ENCODE measurements around the gene PPP1R2. TPM values are rescaled to one million over a fixed set of nuclear protein-coding genes. Genes with fewer than 3 reads are reported as not detected.

The PPP1R2 gene
- total RNA-seq, 2 experiments from 2014 or later: 85.3 to 93.6 TPM

GRCh38 chr3:195543500-195544229 lies 540 bp upstream of the PPP1R2 start:
- ATAC-seq (ENCODE audit: low read depth) (peak; percentile 2), DNase-seq (peak; percentile 59)
- H3K27me3 Mint-ChIP-seq: no peaks in the 10 kb centered on the region
- POLR2A ChIA-PET: interaction anchor here (0.6 to 3.1 kb wide), 13 partner anchors 8 to 871 kb away, joined by 3 to 20 read pairs (median 4); partner anchors contain the start of genes ACAP2, LSG1, TNK2 and XXYLT1
- H3K27ac Mint-ChIP-seq: peak overlapping the region; percentile 84
- H3K4me3 Mint-ChIP-seq: peak overlapping the region; percentile 84
- peaks cover 61% of the 10 kb centered on the region for H3K4me1 Mint-ChIP-seq
- H3K36me3 Mint-ChIP-seq: peaks cover 5% of the 10 kb centered on the region
- no peaks in the 10 kb centered on the region for H3K9me3 Mint-ChIP-seq

DNA sequence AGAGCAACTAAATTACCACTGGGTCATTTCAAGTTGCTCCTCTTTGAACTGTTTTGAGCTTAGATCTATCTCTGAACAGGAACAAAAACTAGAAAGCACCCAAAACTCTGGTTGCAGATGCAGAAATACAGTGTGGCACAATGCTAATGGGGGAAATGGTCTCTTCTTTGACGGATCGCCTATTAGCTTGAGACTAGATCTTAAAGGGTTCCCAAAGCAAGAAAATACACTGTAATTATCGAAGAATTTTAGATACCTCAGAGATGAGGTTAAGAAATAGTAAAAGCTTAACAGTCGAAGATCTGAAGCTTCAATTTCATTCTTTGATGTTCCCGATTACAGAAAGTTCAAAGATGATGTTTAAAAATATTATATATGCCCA lies 818 bp downstream of the PPP1R2 start:
- DNase-seq (no peak), ATAC-seq (ENCODE audit: low read depth) (no peak)
- Mint-ChIP-seq H3K27me3 (no peaks in the 10 kb centered on the region), H3K9me3 (no peaks in the 10 kb centered on the region), H3K36me3 (peaks cover 5% of the 10 kb centered on the region), H3K27ac (peak overlapping the region; percentile 90), H3K4me1 (peaks cover 59% of the 10 kb centered on the region), H3K4me3 (peak overlapping the region; percentile 84)
- POLR2A ChIA-PET: interaction anchor here (0.7 to 3.1 kb wide), 11 partner anchors 9 to 367 kb away, joined by 3 to 21 read pairs (median 4); partner anchors contain the start of genes ACAP2, TNK2 and XXYLT1

DNA sequence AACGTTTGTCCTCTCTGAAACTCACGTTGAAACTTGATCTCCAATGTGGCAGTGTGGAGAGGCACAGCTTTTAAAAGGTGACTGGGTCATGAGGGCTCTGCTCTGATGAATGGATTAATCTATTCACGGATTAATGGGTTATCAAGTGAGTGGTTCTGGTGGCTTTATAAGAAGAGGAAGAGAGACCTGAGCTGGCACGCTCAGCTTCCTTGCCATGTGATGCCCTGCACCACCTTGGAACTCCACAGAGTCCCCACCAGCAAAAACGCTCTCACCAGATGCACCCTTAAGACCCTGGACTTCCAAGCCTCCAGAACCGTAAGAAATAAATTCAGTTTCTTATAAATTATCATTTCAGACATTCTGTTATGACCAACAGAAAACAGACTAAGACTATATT lies 2.6 kb downstream of the PPP1R2 start:
- Mint-ChIP-seq H3K9me3 (no peaks in the 10 kb centered on the region), H3K4me1 (peaks cover 53% of the 10 kb centered on the region), H3K27me3 (no peaks in the 10 kb centered on the region), H3K36me3 (peaks cover 8% of the 10 kb centered on the region), H3K4me3 (peak overlapping the region; percentile 84), H3K27ac (peak overlapping the region; percentile 80)
- POLR2A ChIA-PET: interaction anchor here (0.6 to 3.1 kb wide), 3 partner anchors 11 to 269 kb away, joined by 3 to 21 read pairs (median 20); partner anchors contain the start of gene XXYLT1
- no peak for DNase-seq
- no peak for ATAC-seq (ENCODE audit: low read depth)

DNA sequence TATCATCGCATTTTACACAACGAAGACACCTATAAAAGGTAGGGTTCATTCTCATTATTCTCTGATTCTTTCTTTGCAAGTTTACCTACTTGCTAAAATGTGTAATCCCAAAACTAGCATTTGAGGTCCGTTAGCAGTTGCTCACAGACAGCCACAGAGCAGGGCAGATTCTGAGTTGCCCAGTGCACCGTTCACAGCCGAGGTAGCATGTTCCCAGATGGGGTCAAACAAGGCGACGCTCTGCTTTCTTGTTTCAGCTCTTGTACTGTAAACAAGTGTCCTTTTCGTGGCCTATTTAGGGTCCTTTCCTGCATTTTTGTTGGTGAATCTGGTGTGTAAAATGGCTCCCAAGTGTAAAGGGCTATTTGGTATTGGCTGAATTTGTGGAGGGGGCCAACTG lies 3.1 kb downstream of the PPP1R2 start:
- Mint-ChIP-seq H3K27me3 (no peaks in the 10 kb centered on the region), H3K9me3 (no peaks in the 10 kb centered on the region), H3K4me1 (peaks cover 54% of the 10 kb centered on the region), H3K36me3 (peaks cover 13% of the 10 kb centered on the region), H3K27ac (peak overlapping the region; percentile 80), H3K4me3 (peak overlapping the region; percentile 84)
- no peak for ATAC-seq (ENCODE audit: low read depth)
- DNase-seq: no peak
- POLR2A ChIA-PET: interaction anchor here (1.9 to 2.8 kb wide), 2 partner anchors 10 to 11 kb away, joined by 4 to 21 read pairs; no protein-coding TSS in a partner anchor

DNA sequence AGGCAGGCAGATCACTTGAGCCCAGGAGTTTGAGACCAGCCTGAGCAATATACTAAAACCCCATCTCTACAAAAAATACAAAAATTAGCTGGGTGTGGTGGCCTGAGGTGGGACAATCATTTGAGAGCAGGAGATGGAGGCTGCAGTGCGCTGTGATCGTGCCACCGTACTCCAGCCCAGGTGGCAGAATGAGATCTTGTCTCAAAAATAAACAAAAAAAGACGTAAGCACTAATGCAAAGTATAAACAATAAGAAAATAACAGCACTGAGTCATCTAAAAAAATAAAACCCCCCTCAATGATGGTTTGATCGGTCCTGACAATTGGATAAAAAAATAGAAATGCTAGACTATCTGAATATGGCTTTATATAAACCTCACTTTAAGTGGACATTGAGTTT lies 3.6 kb downstream of the PPP1R2 start:
- Mint-ChIP-seq H3K4me3 (peak overlapping the region; percentile 84), H3K36me3 (peaks cover 16% of the 10 kb centered on the region), H3K27me3 (no peaks in the 10 kb centered on the region), H3K4me1 (peaks cover 55% of the 10 kb centered on the region), H3K27ac (peak overlapping the region; percentile 80), H3K9me3 (no peaks in the 10 kb centered on the region)
- POLR2A ChIA-PET: interaction anchor here (1.9 to 3.7 kb wide), 2 partner anchors 10 to 97 kb away, joined by 4 to 12 read pairs; partner anchors contain the start of gene ACAP2
- DNase-seq: no peak
- no peak for ATAC-seq (ENCODE audit: low read depth)

DNA sequence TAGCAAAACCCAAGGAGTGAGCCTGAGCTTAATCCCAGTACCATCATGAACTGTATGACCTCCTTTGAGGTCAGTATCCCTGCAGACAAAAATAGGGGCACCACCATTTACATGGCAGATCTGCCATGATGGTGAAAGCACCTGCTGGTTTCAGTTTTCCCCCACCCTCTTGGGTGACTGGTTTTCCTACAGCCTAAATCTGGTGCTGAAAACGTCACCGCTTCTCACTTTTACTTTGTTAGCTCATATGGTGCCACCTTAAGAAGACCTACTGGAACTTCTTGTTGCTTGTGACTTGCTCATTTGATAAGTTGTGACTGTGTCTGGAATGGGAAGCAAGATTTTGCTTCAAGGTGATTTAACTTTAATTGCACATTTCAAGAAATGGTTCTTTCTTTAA lies 5.1 kb downstream of the PPP1R2 start:
- DNase-seq (no peak), ATAC-seq (ENCODE audit: low read depth) (peak; percentile 42)
- POLR2A ChIA-PET: interaction anchor here (0.7 to 3.7 kb wide), 4 partner anchors 12 to 267 kb away, joined by 3 to 12 read pairs (median 4); partner anchors contain the start of genes ACAP2 and XXYLT1
- Mint-ChIP-seq H3K4me3 (peak overlapping the region; percentile 66), H3K36me3 (peaks cover 20% of the 10 kb centered on the region), H3K27ac (peak overlapping the region; percentile 70), H3K9me3 (no peaks in the 10 kb centered on the region), H3K4me1 (peaks cover 55% of the 10 kb centered on the region), H3K27me3 (no peaks in the 10 kb centered on the region)

GRCh38 chr3:195535293-195535692 lies 7.8 kb downstream of the PPP1R2 start:
- H3K4me1 Mint-ChIP-seq: peaks cover 59% of the 10 kb centered on the region
- peaks cover 27% of the 10 kb centered on the region for H3K36me3 Mint-ChIP-seq
- H3K27ac Mint-ChIP-seq: no peak overlapping the region
- H3K9me3 Mint-ChIP-seq: no peaks in the 10 kb centered on the region
- no peak for ATAC-seq (ENCODE audit: low read depth)
- POLR2A ChIA-PET: no interaction called here
- H3K27me3 Mint-ChIP-seq: no peaks in the 10 kb centered on the region
- DNase-seq: no peak
- no peak overlapping the region for H3K4me3 Mint-ChIP-seq

GRCh38 chr3:195532834-195533233 lies 10.3 kb downstream of the PPP1R2 start:
- POLR2A ChIA-PET: interaction anchor here (1.2 kb wide), 1 partner anchor 10 kb away, joined by 4 read pairs; no protein-coding TSS in a partner anchor
- ATAC-seq (ENCODE audit: low read depth) (no peak), DNase-seq (no peak)
- Mint-ChIP-seq H3K36me3 (peaks cover 25% of the 10 kb centered on the region), H3K9me3 (no peaks in the 10 kb centered on the region), H3K4me3 (no peak overlapping the region), H3K4me1 (peaks cover 46% of the 10 kb centered on the region), H3K27ac (no peak overlapping the region), H3K27me3 (no peaks in the 10 kb centered on the region)

DNA sequence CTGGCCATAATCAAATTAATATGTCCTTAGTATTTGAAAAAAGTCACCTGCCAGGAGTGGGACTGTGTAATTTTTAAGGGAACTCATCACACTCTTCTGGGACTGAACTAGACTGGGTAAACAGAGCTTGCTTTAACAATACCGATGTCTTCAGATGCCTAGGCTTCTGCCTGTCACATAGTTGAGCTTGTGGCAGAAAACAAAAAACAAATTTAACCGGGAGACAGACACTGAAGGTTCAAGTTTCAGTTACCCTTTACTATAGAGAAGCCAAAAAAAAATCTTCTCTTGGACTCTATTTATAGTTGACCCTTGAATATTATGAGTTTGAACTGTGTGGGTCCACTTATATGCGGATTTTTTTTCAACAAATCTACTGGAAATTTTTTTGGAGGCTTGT lies 10.8 kb downstream of the PPP1R2 start:
- ATAC-seq (ENCODE audit: low read depth) (no peak), DNase-seq (no peak)
- H3K4me1 Mint-ChIP-seq: peaks cover 42% of the 10 kb centered on the region
- H3K36me3 Mint-ChIP-seq: peaks cover 25% of the 10 kb centered on the region
- H3K9me3 Mint-ChIP-seq: no peaks in the 10 kb centered on the region
- no peak overlapping the region for H3K4me3 Mint-ChIP-seq
- H3K27ac Mint-ChIP-seq: no peak overlapping the region
- POLR2A ChIA-PET: interaction anchor here (1.2 kb wide), 1 partner anchor 10 kb away, joined by 4 read pairs; no protein-coding TSS in a partner anchor
- H3K27me3 Mint-ChIP-seq: no peaks in the 10 kb centered on the region

DNA sequence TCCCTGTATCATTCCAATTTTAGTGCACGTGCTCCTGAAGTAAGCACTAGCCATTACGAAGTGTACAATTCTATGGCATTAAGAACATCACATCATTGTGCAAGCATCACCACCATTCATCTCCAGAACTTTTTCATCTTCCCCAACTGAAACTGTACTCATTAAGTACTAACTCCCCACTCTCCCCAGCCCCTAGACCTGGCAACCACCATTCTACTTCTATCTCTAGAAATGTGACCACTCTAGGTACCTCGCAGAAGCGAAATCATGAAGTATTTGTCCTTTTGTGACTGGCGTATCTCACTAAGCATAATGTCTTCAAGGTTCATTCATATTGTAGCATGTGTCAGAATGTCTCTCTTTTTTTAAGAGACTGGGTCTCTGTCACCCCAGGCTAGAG lies 11.4 kb downstream of the PPP1R2 start:
- POLR2A ChIA-PET: interaction anchor here (0.6 kb wide), 1 partner anchor 15 kb away, joined by 4 read pairs; no protein-coding TSS in a partner anchor
- H3K4me1 Mint-ChIP-seq: peaks cover 41% of the 10 kb centered on the region

DNA sequence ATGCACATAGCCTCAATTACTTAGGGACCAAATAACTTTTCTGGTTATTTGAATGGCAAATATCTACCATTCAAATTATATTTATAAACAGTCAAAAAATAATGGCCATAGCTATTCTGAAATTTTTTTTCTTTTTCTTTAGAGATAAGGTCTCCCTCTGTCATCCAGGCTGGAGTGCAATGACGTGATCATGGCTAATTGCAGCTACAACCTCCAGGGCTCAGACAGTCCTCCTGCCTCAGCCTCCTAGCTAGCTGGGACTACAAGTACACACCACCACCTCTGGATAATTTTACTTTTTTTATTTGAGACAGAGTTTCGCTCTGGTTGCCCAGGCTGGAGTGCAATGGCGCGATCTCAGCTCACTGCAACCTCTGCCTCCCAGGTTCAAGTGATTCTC lies 16.6 kb downstream of the PPP1R2 start:
- no peaks in the 10 kb centered on the region for H3K9me3 Mint-ChIP-seq
- no peak for ATAC-seq (ENCODE audit: low read depth)
- H3K36me3 Mint-ChIP-seq: peaks cover 10% of the 10 kb centered on the region
- H3K4me1 Mint-ChIP-seq: peaks cover 36% of the 10 kb centered on the region
- POLR2A ChIA-PET: interaction anchor here (0.6 to 1.3 kb wide), 2 partner anchors 16 to 60 kb away, joined by 6 to 7 read pairs; partner anchors contain the start of gene PPP1R2
- no peak for DNase-seq
- H3K27me3 Mint-ChIP-seq: no peaks in the 10 kb centered on the region
- no peak overlapping the region for H3K27ac Mint-ChIP-seq
- no peak overlapping the region for H3K4me3 Mint-ChIP-seq

More for the DNA sequence above, 11.4 kb downstream of the PPP1R2 start:
- ATAC-seq (ENCODE audit: low read depth) (no peak), DNase-seq (no peak)
- H3K36me3 Mint-ChIP-seq: peaks cover 25% of the 10 kb centered on the region
- peak overlapping the region; percentile 46 for H3K27ac Mint-ChIP-seq
- no peaks in the 10 kb centered on the region for H3K27me3 Mint-ChIP-seq
- H3K9me3 Mint-ChIP-seq: no peaks in the 10 kb centered on the region
- H3K4me3 Mint-ChIP-seq: no peak overlapping the region

- peaks cover 8% of the 10 kb centered on the region for H3K36me3 Mint-ChIP-seq
- H3K27me3 Mint-ChIP-seq: no peaks in the 10 kb centered on the region
- H3K27ac Mint-ChIP-seq: peak overlapping the region; percentile 90
- POLR2A ChIA-PET: interaction anchor here (0.7 to 2.7 kb wide), 4 partner anchors 14 to 253 kb away, joined by 3 to 10 read pairs (median 4); partner anchors contain the start of gene XXYLT1
- peaks cover 31% of the 10 kb centered on the region for H3K4me1 Mint-ChIP-seq
- peak overlapping the region; percentile 63 for H3K4me3 Mint-ChIP-seq
- ATAC-seq (ENCODE audit: low read depth) (peak; percentile 39), DNase-seq (no peak)
- H3K9me3 Mint-ChIP-seq: no peaks in the 10 kb centered on the region
Observed at GRCh38 chr3:195524171-195524896, 18.8 kb downstream of the PPP1R2 start.
